GM19438 (cell line): Measurements from ENCODE around the gene ST6GAL1.
"Not testable (repeated sequence)": the region's sequence is repeated elsewhere in the genome, so short reads cannot be mapped to it uniquely, and the experiment has no call there.

Experiments
- ATAC-seq: cut with Tn5 transposase; IDR thresholded peaks from one replicate; pipeline ENCODE4 v1.9.1; 2021; ENCODE audit warnings: low read depth; ENCODE audit not compliant: unreplicated experiment

ST6GAL1 gene

DNA sequence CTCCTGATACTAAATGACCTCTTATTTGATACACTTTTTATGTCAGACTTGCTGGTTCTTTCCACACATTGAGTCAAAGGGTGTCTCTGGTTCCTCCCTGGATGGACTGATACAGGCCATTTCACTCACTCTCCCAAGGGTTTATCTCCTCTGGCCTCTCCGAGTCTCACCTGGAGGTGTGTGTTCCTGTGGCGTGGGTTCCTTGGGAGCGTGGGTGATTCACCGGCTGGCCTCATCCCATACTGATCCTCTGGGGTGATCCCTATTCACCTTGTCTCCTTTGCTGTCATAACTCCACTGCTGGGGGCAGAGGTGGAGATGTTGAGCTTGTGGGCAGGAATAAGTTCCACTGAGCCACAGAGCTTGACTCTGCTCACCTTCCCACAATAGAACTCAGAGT lies 61.1 kb downstream of the ST6GAL1 start:
- ATAC-seq = no peak

DNA sequence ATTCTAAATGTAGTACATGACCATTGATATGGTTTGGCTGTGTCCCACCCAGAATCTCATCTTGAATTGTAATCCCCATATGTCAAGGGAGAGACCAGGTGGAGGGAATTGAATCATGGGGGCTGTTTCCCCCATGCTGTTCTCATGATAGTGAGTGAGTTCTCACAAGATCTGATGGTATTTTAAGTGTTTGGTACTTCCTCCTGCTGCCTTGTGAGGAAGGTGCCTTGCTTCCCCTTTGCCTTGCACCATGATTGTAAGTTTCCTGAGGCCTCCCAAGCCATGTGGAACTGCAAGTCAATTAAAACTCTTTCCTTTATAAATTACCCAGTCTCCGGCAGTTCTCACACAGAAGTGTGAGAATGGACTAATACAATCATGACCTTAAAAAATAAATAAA lies 61.8 kb downstream of the ST6GAL1 start:
- ATAC-seq = not testable (repeated sequence)

DNA sequence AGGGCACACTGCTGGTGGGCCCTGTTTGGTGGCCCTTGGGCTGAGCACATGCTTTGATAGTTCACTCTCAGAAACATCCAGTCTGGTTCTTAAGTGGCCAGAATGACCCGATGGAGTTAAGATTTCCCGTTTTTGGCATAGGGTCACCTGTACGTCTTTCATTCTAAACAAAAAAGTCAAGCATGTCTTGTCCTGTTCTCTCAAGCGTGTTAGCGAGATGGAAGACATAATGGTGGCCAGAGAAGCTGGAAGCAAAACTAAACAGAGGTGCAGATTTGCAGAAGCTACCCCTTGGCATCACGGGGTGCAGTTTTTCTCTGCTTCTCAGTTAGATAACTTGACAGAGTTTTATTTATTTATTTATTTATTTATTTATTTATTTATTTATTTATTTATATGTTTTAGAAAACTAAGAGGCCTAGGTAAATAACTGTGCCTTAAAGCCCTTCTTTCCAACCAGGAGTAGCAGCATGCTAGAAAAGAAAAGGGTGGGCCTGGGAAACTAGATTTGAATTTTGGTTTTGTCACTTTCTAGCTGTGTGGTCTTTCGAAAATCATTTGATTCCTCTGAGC lies 63.0 kb downstream of the ST6GAL1 start:
- no peak for ATAC-seq

DNA sequence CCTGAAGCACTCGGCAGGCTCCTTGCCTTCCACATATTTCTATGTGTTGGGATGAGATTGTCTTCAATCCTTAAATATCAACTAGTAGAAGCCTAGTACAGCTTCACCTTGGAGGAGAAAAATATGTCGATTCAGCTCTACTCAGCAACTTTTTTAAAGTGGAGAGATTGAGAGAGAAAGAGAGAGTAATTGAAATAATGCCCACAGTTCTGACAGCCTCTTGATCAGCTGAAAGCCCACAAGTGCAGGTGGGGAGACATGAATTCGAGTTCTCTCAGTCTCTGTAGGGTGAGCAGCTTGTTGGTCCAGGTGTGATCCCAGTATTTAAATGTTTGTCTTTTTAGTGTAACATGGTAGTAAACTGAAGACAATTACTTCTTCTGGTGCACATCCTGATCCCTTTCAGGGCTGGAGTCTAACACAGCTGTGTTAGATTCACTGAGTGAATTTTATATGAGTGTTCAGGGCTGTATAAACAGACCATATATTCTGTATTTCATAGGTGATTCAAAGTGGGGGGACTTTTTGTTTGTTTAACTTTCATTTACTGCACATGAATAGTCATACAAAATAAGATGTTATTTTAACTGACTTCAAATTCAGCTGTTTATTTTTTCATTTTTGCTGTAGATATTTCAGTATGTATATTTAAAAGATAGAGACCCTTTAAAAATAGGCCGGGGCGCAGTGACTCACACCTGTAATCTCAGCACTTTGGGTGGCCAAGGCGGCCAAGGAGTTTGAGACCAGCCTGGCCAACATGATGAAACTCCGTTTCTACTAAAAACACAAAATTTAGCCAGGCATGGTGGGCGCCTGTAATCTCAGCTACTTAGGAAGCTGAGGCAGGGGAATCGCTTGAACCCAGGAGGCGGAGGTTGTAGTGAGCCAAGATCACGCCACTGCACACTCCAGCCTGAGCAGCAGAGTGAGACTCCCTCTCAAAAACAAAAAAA lies 64.0 kb downstream of the ST6GAL1 start:
- no peak for ATAC-seq

DNA sequence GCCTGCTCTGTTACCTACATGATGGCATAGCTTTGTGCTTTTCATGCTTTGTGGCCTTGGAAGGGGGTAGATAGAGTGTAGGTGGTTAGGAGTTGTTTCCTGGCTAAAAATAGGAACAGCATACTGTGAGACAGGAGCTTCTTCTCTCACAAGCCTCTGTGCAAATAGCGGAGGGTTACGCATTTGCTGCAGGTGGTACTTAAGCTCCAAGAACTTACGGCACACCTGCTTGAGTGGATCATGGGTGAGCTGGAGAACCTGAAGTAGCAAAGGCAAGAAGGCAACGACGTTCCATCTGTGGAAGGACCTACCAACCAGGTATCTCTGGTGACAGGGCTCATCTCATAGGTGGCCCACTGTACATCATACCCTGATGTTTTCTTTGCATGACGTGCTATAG lies 66.0 kb downstream of the ST6GAL1 start:
- ATAC-seq = no peak

DNA sequence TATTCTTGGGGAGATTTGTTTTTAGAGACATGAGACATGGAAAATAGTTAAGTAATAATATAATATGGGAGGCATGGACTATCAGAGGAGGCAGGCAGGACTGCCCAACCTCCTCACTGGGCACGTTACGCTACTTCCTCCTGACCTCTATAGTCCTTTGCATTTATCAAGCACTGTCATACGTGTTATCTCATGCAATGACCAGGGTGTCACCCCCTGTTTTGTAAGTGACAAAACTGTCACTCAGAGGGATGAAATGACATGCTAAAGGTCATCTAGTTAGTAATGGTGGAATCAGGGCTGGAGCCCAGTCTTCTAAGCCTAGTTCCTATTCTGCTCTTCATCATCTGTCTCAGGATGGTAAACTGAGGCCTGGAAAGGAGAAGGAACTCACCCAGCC lies 66.7 kb downstream of the ST6GAL1 start:
- no peak for ATAC-seq

DNA sequence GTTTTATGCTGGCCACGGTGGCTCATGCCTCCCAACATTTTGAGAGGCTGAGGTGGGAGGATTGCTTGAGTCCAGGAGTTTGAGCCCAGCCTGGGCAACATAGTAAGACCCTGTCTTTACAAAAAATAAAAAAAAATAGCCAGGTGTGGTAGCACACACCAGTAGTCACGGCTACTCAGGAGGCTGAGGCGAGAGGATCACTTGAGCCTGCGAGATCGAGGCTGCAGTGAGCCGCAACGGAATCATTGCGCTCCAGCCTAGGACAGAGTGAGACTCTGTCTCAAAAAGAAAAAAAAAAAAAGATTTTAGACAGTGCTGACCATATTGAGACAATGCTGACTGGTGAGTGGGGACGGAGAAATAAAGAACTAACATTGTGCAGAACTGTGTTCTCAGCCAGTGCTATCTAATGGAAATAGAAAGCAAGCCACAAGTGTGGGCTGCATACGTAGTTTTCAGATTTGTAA lies 67.2 kb downstream of the ST6GAL1 start:
- no peak for ATAC-seq

DNA sequence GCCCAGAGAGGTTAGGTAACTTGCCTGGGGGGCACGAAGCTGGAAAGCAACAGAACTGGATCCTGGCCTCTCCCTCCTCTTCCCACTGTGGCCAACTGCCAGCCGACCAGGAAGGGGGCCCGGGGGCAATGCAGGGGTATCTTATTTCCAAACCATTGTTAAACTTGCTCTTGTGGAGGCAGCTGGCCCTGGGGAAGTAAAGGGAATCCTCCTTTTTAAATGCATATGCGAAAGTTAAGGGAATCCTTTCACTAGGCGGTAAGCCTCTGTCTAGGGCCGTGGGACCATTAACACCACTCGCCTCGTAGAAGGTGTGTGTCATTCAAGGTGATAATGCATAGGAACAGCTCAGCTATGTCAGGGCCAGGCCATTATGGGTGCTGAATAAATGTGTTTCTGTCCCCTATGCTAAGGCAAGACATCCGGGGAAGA lies 68.6 kb downstream of the ST6GAL1 start:
- no peak for ATAC-seq

DNA sequence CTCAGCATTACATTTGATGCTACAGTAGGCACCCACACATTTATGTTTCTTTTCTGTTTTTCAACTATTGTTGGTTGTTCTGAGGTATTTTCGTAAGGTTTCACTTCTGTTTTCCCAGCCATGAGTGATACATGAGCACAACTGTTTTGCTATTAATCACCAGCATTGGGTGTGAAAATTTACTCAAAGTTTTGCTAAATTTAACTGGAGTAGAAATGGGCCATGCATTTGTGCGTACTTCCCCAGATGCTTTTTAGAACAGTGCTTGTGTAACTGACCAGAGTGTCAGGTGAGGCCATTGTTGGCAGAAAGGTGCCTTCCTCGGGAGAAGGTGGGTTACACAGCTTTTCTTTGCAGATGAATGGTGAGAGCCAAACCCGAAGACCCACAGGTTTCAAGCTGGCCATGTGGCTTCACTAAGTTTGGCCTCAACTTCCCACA lies 70.4 kb downstream of the ST6GAL1 start:
- ATAC-seq = peak; percentile 54

DNA sequence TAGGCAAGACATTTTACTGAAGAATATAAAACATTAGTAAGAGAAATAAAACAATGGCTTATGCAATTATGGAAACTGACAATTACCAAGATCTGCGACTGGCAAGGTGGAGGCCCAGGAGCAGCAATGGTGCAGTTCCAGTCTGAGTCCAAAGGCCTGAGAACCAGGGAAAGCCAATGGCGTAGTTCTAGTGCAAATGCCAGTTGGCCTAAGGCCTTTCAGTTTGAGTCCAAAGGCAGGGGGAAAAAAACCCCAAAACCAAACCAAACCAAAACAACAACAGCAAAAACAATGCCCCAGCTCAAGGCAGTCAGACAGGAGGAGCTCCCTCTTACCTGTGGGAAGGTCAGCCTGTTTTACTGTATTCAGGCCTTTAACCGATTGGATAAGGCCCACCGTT lies 72.6 kb downstream of the ST6GAL1 start:
- ATAC-seq = no peak

DNA sequence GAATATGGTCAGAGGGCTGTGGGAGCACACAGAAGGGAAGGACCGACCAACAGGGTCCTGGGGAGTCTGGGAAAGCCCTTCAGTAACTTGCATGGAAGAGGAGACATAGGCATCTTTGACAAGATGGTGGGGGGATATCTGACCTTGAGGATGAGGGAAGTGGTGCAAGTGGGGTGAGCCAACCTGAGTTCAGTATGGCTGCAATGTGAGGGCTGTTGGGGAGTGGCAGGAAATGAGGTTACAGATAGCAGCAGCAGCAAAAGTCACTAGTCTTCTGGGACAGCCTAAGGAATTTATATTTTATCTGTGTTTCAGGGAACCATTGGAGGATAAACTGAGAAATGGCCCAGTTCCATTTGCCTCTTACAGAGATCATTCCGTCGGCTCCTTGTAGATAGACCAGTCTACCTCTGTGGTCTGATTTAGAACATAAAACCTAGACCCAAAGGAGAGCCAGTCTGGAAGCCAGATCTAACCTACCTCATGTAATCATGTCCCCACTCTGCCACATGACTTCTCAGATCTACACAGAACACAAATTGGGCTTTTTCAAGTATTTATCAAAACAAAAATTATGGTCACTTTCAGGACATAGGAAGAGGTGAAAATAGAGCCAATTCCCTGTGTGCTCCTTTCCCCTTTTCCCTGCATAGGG lies 75.6 kb downstream of the ST6GAL1 start:
- ATAC-seq = no peak

DNA sequence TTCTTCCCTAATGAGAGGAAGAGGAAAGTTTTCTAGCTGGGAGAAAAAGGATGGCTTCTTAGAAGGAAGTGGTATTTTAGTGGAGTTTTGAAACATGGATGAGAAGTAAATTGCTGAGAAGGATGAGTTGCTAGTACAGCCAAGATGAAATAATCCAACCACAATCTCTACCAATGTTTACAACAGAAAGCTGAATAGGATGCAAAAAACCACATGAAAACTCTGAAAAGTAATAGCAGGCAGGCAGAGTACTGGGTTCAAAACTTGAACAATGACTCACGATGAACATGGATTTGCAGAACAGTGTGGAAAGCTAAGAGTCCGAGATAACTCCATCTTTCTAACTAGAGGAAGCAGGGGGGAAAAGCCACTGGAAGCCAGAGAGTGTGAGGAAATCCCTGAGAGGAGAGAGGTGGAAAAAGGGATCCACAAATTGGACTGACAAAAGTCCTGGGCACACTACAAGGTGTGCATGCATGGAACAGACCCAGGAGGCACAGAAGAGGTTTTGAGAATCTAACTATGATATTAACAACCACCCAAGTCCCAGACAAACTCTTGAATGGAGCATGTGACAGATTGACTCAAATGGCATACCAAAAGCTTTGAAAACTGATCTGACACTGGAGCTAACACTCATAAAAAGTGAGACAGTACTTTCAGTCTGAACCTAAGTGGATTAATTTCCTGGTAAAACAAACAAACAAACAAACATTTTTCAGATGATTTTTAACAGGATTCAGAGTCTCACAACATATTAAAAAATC lies 76.7 kb downstream of the ST6GAL1 start:
- no peak for ATAC-seq

DNA sequence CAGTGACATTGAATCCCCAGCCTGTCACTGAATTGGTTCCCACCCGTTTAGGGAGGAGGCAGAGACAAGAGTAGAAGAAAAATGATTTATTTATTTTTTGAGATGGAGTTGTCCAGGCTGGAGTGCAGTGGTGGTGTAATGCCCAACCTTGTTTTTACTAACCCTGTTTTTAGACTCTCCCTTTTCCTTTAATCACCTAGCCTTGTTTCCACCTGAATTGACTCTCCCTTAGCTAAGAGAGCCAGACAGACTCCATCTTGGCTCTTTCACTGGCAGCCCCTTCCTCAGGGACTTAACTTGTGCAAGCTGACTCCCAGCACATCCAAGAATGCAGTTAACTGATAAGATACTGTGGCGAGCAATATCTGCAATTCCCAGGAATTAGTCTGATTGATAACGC lies 80.1 kb downstream of the ST6GAL1 start:
- not testable (repeated sequence) for ATAC-seq

DNA sequence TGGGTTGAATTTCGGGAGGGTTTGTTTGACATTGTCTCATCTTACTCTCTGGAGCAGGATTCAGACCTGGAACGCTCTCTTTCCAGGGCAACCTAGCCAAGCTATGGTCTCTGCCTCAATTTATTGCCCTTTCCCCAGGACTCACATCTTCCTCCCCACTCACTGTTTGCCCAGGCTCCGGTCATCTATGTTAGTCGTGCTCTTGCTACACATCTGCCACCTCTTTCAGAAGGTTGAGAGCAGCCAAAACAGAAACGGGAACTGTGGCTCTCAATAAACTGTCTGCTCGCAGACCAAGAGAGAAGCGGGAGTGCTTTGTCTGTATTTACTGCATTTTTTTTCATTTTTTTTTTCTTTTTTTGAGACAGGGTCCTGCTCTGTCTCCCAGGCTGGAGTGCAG lies 81.6 kb downstream of the ST6GAL1 start:
- peak; percentile 45 for ATAC-seq

DNA sequence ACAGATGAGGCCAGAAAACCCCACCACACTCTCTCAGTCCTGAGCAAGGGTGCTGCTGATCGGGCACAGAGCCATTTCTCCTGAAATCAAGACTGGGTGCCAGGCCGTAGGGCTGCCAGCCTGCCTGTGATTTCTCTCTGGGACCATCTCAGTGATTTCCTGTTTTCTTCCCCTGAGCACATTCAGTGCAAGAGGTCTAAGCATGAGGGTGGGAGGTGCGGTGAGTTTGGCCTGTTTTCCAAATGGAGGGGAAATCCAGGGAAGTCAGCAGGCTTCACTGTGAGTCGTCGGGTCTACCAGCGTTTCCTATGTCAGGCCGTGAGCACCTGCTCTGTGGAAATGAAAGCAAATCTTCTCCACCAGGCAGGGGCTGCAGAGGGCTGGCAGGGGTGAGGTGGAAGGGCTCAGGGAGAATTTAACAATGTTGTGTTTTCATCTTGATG lies 82.3 kb downstream of the ST6GAL1 start:
- no peak for ATAC-seq

DNA sequence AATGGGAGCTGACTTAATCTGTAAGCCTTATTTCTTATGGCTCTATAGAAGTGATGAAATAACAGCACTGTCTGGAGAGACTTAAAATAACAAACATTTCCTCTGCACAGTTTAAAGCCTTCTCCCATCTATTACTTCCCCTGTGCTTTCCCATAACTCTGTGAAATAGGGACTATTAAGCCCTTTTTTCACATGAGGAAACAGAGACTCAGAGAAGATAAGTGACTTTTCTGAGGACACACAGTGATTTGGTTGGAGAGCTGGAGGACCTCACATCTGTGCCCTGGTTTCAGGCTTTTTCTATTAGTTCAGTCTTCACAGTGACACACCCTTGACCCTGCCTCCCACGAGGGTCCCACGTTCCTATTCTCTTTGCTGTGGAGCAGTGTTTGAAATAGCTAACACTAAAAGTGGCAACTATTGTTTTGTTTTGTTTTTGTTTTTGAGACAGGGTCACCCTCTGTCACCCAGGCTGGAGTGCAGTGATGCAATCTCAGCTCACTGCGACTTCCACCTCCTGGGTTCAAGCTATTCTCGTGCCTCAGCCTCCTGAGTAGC lies 82.9 kb downstream of the ST6GAL1 start:
- ATAC-seq = no peak

DNA sequence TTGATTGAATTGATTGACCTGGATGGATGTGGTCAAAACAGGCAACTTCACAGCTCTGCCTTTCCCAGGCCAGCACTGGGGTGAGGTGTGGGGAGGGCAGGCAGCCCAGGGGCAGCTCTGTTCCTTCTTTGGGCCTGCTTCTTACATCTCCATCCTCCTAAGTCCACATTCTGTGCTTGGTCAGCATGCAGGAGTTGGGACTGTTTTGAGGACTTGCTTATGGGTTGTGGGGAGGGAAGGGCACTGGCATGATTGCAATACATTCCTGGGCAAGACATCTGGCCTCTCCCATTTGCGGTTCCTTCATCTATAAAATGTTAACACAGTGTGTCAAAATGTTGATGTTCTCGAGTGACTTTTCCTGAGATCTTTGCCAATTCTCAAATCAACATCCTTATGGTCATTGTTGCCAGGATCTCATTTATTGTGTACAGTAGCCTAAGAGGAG lies 84.1 kb downstream of the ST6GAL1 start:
- no peak for ATAC-seq

DNA sequence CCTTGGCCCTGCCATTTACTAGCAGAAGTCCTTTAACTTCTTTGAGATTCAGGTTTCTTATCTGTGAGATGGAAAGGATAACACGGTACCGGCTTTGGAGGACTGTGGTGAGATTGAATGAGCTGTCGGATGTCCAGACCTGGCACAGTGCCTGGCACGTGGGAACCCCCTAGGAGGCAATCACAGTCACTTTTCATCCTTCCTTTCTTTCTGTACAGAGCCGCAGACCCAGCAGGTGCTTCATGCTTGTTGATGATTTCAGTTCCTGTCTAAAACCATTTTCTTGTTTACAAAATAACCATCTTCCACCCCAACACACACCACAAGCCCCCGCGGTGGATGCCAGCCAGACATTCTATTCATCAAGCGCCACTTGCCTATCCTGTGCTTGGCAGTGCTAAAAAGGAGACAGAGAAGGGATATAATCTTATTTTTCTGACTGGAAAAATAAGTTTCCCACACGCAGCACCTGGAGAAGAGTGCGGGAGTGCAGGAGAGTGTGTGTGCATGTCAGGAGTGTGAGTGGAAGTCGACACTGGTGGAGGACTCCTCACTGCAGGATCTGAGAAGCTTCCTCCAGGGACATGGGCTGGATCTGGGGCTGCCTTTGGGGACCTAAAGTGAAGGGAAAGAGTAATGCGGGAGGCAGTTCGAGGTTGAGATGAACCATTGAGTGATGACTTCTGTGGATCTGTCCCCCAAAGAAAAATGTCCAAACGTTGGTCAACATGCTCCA lies 85.7 kb downstream of the ST6GAL1 start:
- ATAC-seq = peak; percentile 48

DNA sequence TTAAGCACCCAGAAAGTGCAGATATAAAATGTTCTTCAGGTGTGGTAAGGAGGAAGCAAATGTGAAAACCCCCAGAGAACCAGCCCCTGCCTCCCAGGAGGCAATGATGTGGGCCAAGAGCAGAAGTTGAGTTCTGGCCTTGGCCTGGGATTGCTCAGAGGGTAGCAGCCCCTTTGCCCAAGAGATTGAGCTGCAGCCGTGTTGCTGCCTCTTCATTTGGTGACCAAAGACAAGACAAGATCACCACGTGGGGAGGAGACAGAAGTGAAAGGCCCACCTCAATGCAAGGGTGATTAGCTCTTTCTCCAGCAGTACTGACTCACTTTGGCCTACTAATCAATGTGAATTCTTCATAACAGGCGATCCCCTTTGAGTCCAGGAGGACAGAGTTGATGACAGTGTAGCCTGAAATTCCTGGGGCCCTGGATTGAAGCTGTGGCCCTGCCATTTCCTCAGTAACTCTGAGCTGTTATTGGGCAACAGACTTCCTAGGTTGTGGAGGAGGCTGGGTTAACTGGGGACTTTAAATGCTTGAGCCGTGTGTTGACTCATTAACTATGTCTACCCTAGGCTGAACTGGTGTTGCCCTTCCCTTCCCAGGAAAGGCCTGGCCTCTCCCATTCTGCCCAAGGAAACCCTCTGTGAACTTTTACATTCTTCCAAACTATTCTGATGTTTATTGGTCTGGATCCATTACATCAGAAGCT lies 86.5 kb downstream of the ST6GAL1 start:
- no peak for ATAC-seq
